HG02938 (cell line): ENCODE results near the gene PROK2.

ENCODE experiments used
- ATAC-seq: cut with Tn5 transposase; IDR thresholded peaks from one replicate; pipeline ENCODE4 v1.9.1; 2021; ENCODE audit warnings: mild to moderate bottlenecking, moderate library complexity; ENCODE audit not compliant: unreplicated experiment

Gene PROK2

DNA sequence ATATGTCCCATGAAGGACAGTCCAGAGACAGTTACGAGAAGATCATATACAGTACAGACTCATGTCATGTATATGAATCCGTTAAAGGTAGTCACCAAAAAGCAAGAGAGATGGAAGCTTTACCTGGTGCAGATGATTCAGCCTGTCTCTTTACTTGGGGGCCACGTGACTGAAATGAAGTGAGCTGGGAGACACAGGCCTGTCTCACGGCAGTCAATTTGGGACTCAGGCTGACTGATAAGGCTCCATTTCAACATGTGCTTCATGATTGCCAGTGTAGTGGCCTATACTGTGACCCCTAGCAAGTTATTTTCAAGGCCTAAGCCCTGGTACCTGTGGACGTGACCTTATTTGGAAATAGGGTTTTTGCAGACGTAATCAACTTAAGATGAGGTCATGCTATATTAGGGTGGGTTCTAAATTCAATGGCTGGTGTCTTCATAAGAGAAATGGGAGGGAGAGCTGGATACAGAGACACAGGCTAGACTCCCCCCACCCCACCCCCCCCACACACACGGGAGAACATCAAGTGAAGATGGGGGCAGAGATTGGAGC, 3.0 kb upstream of the PROK2 start:
- ATAC-seq = no peak

DNA sequence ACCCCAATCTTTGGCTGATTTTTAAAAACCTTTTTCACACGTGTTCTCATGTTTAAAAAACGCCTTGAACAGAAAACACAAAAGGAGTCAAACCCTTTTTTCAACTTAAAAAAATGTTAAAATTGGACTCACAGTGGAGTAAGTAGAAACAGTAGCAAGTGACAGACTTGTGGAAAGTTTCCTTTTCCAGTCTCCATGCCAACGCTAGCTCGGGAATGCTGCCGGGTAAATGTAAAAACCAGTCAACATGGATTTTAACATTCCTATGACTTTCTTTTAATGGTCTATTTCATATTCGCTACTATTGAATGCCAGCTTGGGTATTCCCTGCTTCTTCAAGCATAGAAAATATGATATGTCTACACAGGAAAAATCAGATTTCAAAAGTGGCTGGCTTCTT, 1.6 kb upstream of the PROK2 start:
- no peak for ATAC-seq

DNA sequence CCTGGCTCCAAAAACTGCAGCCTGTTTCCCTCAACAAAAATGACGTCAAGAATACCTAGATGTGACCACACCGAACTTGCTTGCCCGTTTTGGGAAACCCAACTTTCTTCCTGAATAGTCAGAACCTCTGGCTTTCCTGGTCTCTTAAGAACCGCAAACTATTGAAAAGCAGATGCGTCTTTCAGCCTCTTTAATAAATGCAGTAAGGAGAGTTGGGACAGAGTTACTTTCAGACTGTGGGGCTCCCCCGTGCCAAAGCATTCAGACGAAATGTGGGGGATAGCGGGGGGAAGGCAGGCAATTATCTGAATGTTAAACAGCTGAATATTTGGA, 1.2 kb upstream of the PROK2 start:
- no peak for ATAC-seq

DNA sequence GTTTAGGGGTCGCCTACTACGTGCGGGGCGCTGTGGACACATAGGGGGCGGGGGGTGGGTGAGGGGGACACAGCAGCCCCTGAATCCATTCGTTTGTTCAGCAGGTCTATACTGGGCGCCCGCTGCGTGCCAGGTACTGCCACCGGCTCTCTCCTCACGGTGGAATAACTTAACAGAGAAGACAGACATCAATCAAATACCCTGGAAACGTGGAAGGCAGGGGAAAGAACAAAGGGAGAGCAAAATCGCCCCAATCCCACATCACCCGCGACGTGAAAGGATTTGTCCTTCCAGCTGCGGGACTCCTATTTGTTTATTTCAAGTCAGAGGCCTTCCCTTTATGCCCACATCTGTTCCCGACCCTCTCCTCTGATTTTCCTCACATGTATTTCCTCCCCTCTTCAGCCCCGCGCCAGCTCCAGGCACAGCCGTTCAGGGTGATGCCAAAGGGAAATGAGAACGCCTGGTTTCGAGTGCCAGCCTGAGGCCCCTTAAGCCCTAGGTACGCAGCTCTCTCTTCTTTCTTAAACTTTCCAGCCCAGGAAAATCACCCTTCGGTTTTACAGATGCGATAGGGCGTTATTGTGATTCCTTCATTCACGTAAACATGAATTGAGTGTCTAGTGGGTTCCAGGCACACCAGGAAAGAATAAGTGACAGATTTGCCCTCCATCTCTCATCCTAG, 726 bp upstream of the PROK2 start:
- ATAC-seq = no peak

GRCh38 chr3:71784201-71784913, 591 bp downstream of the PROK2 start:
- ATAC-seq = no peak

- ATAC-seq = no peak
Observed at GRCh38 chr3:71783152-71783551, 1.8 kb downstream of the PROK2 start.

- no peak for ATAC-seq
Observed at GRCh38 chr3:71780430-71780829, 4.5 kb downstream of the PROK2 start.

DNA sequence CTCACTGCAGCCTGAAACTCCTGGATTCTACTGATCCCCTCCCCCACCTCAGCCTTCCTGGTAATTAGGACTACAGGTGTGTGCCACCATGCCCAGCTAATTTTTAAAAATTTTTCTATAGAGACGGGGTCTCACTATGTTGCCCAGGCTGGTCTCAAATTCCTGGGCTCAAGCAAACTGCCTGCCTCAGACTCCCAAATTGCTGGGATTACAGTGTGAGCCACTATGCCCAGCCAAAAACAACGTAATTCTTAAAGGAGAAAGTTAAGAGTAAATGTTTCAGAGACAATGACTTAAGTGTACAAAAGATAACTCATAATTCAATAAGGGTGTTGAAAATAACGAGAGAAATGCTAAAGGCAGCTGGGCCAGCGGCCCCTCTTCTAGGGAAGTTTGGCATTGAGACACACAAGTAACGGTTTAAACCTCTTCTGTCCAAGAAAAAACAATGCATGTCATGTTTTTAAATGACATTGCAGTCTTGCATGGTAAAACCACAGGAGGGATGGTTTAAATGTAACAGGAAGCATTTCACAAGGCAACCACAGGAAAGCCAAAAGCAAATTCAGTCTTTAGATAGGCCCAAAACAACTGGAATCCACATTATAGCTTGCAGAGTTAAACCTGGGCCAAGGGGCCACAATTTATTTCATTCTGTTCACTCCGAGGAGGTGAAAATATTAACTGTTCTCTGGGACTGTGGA, 5.1 kb downstream of the PROK2 start:
- ATAC-seq = no peak

GRCh38 chr3:71778353-71778752, 6.6 kb downstream of the PROK2 start:
- ATAC-seq = no peak

- no peak for ATAC-seq
Observed at GRCh38 chr3:71776538-71776937, 8.4 kb downstream of the PROK2 start.

DNA sequence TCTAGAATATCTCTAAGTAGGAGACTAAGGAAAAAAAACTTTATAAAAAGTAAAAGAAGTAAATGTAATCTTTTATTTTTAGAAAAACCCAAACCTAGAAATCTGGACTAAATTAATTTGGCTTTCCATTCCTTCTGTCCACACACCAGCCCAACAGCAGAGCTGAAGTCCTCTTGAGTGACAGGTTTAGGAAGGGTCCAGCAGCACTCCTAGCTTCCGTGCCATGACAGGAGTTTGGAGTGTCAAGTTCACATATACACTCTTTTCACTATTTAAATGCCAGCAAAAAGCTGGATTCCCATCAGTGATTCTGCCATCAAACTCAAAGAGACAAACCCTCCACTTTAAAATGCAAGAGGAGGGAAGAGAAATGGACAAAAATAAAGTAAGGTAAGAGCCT, 13.1 kb downstream of the PROK2 start:
- ATAC-seq = no peak

- no peak for ATAC-seq
Observed at GRCh38 chr3:71771126-71771525, 13.8 kb downstream of the PROK2 start.

DNA sequence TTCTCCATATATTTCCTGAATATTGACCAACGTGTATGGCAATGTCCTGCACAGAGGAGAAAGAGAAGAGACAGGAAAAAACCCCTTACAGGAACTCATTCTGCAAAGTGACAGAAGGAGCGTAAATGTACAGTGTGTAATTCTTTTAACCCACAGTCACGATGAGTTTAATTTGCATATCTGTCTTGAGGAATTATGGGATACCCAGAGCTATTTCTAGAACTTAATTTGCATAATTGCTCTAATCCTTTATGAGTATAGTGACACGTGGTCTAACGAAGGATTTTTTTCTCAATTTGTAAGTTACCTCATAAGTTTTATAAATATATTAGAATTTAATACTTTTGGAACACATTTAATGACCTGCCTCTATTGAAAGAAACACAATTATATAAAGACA, 21.5 kb downstream of the PROK2 start:
- ATAC-seq = no peak

DNA sequence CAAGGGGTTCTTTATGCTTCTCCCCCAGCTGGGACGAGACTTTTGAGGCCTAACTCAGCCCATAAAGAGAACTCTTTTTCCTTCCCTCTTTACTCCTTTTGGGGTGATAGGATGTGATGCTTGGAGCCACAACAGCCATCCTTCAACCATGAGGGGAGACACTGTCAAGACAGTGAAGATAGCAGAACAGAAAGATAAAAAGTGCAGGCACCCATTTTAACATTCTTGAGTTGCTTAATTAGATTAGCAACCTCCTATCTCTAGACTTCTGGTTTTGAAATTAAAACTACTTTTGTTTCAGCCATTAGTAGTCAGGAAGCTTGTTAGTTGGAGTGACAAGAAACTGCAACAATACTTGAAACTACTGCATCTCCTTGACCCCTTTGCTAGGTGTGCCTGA, 24.8 kb downstream of the PROK2 start:
- ATAC-seq = no peak

- no peak for ATAC-seq
Observed at GRCh38 chr3:71759401-71759800, 25.5 kb downstream of the PROK2 start.

DNA sequence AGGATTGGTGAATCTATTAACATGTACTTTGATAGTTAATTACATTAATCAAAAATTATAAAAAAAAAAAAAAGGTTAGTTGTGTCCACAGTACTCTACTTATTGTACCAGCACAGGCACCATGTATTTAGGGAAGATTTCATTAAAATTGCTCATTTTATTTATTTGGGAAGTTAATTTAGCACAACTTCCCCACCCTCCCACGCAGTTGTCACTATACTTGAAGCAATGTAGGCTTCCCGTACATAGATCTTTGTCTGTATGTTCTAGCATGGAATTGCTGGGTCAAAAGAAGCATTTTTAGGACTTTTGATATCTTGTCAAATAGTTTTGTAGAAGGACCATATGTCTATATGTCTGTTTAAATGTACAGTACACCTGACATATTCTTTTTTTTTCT, 26.9 kb downstream of the PROK2 start:
- no peak for ATAC-seq

GRCh38 chr3:71754610-71755253, 30.2 kb downstream of the PROK2 start:
- no peak for ATAC-seq

- no peak for ATAC-seq
Observed at GRCh38 chr3:71753701-71754609, 31.0 kb downstream of the PROK2 start, which contains the start of gene GPR27. GPR27 (plus strand) TSS chr3:71753855; CDS start chr3:71754050, 195 bp downstream.

- no peak for ATAC-seq
Observed at GRCh38 chr3:71752831-71753700, 31.9 kb downstream of the PROK2 start.
